Renal cortex interstitium (tissue), 11 donors: ENCODE measurements around the gene CDH26. TPM values are rescaled to one million over a fixed set of nuclear protein-coding genes. Genes with fewer than 3 reads are reported as not detected.
"Not testable (repeated sequence)": the region's sequence is repeated elsewhere in the genome, so short reads cannot be mapped to it uniquely, and the experiment has no call there.

Source experiments
- DNase-seq, 11 donors: peaks; one replicate each; pipeline ENCODE4 v3.0.0-alpha.2; 2013; ENCODE audit warnings: low read depth in 9 of 11, low spot score in 4 of 11; ENCODE audit errors: extremely low read depth in 1 of 11
- polyA plus RNA-seq, 3 donors: library from polyadenylated mRNA; unstranded; fragments of 120-200 nt; gene quantifications; one replicate each; pipeline ENCODE4 v1.2.1, GENCODE V29; 2013; ENCODE audit not compliant: insufficient read length in 3 of 3

Gene CDH26
- polyA plus RNA-seq, 3 donors, result 0.75 to 0.98 (median 0.87) TPM

GRCh38 chr20:59939052-59939878, 19.0 kb upstream of the CDH26 start:
- DNase-seq, result peak in 3 of 11 donors; percentile 19 to 35 (median 30)

DNA sequence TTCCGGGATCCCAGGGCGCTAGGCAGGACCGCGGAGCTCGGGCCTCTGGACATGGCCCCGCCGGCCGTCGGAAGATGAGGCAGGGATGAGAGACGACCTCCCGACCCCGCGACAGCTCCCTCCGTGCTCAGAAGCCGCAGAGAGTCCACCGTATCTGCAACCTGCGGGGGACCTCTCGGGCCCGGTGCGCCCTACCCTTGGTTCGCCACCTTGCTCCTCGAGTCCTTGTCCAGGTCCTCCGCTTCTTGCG, 18.4 kb upstream of the CDH26 start:
- DNase-seq, result peak in 2 of 11 donors; percentile 16 to 17

- DNase-seq, result peak; percentile 86 to 96 (median 94)
Observed at GRCh38 chr20:59940129-59940955, 17.9 kb upstream of the CDH26 start, which contains the start of the genes FAM217B and PPP1R3D. Gene FAM217B, plus strand, starts transcription at chr20:59940389. Its CDS starts 3,555 bp downstream, at chr20:59943944. Gene PPP1R3D, minus strand, starts transcription at chr20:59940305. Its CDS starts 374 bp downstream, at chr20:59939931.

DNA sequence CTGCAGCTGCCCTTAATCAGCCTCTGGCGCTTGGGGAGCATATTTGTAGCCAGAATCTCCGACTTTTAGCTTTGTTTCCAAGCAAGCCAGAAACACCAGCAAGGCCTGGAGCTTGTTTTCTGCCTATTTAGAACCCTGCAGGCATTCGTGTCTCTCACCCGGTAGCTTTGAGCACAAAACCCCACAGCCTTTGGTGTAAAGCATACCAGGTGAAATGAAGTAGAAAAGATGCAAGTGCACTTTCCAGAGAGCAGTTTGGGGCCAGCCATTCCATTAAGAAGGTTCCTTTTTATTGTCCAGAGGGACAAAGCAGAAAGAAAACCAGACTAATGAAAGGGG, 17.3 kb upstream of the CDH26 start:
- DNase-seq, result no peak

GRCh38 chr20:59942245-59942644, 16.0 kb upstream of the CDH26 start:
- DNase-seq, result no peak

DNA sequence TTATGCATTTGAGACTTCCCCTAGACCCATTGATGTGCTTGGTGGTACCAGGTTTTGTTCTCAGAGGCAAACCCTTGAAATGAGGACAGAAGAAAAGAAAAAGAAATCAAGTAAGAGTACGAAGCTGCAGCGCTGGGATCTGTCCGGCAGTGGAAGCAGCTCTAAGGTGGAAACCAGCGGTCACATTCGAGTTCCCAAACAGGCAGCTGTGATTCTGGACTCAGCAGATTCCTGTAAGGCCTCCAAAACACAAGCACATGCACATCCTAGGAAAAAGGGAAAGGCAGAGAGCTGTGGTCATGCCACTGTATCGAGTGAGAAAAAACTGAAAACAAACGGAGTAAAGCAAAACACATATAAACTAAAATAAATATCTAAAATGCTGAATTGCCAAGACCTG, 13.5 kb upstream of the CDH26 start:
- no peak for DNase-seq

- DNase-seq, result no peak
Observed at GRCh38 chr20:59945175-59945574, 13.0 kb upstream of the CDH26 start.

DNA sequence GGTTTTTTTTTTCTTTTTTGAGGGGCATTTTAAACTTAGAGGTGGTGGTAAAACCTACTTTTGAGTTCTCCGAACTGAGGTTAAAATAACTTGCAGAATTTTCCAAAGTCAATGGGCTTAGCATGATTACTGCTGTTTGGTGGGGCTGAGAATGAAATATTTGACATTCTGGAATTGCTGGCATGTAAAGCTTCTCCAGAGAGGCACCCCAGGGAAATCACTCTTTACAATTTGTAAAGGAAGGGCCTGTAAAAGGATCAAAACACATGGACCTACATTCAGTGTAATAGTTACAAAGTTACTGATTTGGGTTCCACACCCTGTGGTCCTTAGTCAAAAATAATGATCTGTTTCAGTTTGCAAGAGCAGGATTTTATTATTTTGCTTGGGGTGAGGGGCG, 12.5 kb upstream of the CDH26 start:
- DNase-seq, result no peak

- no peak for DNase-seq
Observed at GRCh38 chr20:59947376-59947775, 10.8 kb upstream of the CDH26 start.

- DNase-seq, result no peak
Observed at GRCh38 chr20:59948212-59948611, 10.0 kb upstream of the CDH26 start.

GRCh38 chr20:59948828-59949720, 9.1 kb upstream of the CDH26 start:
- peak in 8 of 11 donors; percentile 29 to 62 (median 42) for DNase-seq

GRCh38 chr20:59949911-59950310, 8.3 kb upstream of the CDH26 start:
- no peak for DNase-seq

DNA sequence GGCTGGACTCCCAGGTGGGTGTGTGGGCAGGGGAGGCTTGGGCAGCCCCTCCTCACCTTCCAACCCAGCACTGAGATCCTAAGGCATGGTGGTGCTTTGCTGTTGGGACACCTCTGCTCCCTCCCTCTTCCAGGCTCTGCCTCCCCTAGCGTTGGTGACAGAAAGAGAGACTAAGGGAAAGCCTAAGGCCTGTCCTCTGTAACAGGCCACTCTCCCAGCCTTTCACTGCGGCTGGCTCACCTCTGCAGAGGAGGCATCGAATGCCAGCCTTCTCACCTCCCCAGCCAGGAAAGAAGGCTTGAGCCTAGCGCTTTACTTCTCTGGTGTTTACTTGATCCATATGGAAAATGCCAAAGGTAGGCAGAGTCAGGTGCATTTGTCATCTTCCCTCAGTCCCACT, 3.5 kb upstream of the CDH26 start:
- DNase-seq, result no peak

DNA sequence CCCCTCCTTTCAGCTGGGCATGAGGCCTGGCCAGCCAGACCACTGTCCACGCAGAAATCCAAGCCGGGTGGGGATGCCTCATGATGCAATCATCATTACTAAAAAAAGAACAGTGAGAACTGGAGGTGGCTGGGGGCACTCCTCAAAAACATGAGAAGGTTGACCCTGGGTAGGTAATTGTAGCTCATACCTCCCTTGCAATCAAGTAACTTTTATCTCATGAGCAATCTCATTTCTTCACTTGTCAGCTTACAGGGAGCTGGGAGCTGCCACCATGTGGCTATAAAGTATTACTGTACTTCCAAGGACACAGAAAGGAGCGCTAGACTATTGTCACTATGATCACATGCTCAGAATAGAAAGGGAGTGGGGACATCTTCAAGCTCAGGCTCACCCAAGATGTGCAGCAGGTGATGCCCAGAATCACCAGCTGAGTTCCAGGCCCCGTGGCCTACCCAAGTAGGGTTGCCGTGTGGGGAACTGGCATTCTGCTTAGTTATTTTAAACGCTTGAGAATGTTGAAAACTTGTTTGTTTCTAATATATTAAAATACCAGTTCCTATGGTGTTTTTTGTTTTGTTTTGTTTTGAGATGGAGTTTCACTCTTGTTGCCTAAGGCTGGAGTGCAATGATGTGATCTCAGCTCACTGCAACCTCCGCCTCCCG, 3.0 kb upstream of the CDH26 start:
- DNase-seq, result no peak

DNA sequence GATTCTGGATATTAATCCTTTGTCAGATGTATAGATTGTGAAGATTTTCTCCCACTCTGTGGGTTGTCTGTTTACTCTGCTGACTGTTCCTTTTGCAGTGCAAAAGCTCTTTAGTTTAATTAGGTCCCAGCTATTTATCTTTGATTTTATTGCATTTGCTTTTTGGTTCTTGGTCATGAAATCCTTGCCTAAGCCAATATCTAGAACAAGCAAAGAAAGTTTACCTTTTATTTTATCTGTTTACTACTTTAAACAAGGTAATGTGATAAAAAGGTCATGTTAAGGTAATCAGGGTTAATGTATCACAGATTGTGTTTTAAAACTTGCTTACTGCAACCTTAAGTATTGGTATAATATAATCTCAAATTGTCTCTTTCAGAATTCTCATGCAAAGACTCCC, 655 bp upstream of the CDH26 start:
- DNase-seq, result not testable (repeated sequence)

DNA sequence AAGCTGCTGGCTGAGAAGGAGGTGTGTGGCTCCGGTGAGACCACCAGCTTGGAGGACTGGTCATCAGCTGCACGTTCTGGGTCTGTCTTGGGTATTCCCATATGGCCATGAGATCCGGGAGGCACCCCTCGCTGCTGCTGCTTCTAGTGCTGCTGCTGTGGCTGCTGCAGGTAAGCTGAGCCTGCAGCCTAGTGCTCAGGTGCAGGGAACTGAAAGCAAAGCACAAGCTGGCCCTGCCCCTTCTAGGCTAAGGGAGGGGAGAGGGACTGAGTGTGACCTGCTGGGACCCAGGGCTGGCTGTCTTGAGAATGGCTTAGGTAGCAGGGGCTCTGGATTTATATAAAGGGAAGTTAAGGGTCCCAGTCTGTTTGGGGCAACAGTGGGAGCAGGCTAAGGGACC, 403 bp downstream of the CDH26 start:
- no peak for DNase-seq

- DNase-seq, result no peak
Observed at GRCh38 chr20:59961423-59961822, 3.2 kb downstream of the CDH26 start.

GRCh38 chr20:59962155-59962554, 3.9 kb downstream of the CDH26 start:
- DNase-seq, result no peak

- DNase-seq, result no peak
Observed at GRCh38 chr20:59966428-59966827, 8.2 kb downstream of the CDH26 start.
